ENCODE results near the gene SLC51A. TPM values are rescaled to one million over a fixed set of nuclear protein-coding genes. Genes with fewer than 3 reads are reported as not detected.

Gene SLC51A
- total and polyA plus RNA-seq, 4 experiments from 2014 or later: 2.7 TPM; not detected in 3

DNA sequence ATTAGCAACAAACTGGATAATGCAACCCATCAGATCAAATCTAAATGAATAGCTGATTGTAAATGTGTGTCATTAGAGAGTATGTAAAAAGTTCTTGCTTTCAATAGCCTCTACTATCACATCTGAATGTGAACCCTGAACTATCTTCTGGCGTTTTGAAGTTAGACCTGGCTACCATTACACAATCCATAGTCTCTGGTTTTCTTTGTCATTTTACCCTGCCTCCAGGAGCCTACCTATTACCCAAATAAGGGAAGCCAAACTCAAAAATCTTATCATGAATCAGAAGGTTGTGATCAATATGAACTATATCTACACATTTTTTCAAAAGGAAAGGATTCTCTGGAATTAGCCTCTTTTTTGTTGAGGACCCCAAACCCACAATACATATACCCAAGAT, 39.4 kb downstream of the SLC51A start:
- DNase-seq: no peak
- Mint-ChIP-seq H3K36me3 (peaks cover 13 to 44% of the 10 kb centered on the region in 2 donors), H3K27ac (peak overlapping the region in 4 of 7 donors; percentile 23 to 72 (median 69)), H3K4me3 (peak overlapping the region in 1 of 8 donors; percentile 36), H3K9me3 (no peaks in the 10 kb centered on the region), H3K4me1 (peaks cover 4 to 15% (median 9%) of the 10 kb centered on the region in 4 donors), H3K27me3 (no peaks in the 10 kb centered on the region)
- intact Hi-C loops (cut with micrococcal nuclease): no loop called here
- Histone ChIP-seq H3K4me3 (ENCODE audit: low read length in 2 of 2) (no peak overlapping the region), H3K27ac (ENCODE audit: low read depth, low read length) (no peak overlapping the region), H3K4me1 (ENCODE audit: insufficient read depth, low read length) (no peaks in the 10 kb centered on the region), H3K27me3 (ENCODE audit: insufficient read depth, low read length) (no peaks in the 10 kb centered on the region), H3K9me3 (ENCODE audit: control insufficient read depth in 1 of 2, low read length in 2 of 2) (no peaks in the 10 kb centered on the region), H3K36me3 (ENCODE audit: insufficient read depth, low read length) (peaks cover 31% of the 10 kb centered on the region)
- CTCF ChIA-PET (ENCODE audit: partially characterized antibody): interaction anchor here (0.7 to 9.8 kb wide), 4 partner anchors 218 to 273 kb away, joined by 3 to 113 read pairs (median 4); no protein-coding TSS in a partner anchor
- POLR2A ChIA-PET (ENCODE audit: partially characterized antibody): no interaction called here

DNA sequence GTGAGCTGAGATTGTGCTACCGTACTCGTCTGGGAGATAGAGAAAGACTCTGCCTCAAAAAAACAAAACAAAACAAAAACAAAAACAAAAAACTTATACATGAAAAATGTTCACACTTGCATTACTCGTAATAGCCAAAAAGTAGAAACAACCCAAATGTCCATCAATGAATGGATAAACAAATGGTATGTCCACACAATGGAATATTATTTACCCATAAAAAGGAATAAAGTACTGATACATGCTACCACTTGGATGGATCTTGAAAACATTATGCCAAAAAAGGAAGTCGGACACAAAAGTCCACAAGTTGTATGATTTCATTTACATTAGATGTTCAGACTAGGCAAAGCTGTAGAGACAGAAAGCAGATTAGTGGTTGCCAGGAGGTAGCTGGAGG, 44.5 kb downstream of the SLC51A start:
- H3K27ac ChIP-seq (ENCODE audit: low read depth, low read length): no peak overlapping the region
- peak overlapping the region in 2 of 7 donors; percentile 8 to 38 for H3K27ac Mint-ChIP-seq
- no peak for DNase-seq
- H3K36me3 ChIP-seq (ENCODE audit: insufficient read depth, low read length): peaks cover 26% of the 10 kb centered on the region
- H3K27me3 ChIP-seq (ENCODE audit: insufficient read depth, low read length): no peaks in the 10 kb centered on the region
- H3K4me3 Mint-ChIP-seq: no peak overlapping the region
- no peak overlapping the region for H3K4me3 ChIP-seq (ENCODE audit: low read length in 2 of 2)
- H3K9me3 ChIP-seq (ENCODE audit: control insufficient read depth in 1 of 2, low read length in 2 of 2): no peaks in the 10 kb centered on the region
- POLR2A ChIA-PET (ENCODE audit: partially characterized antibody): no interaction called here
- no peaks in the 10 kb centered on the region for H3K27me3 Mint-ChIP-seq
- intact Hi-C loops (cut with micrococcal nuclease): no loop called here
- peaks cover 28 to 54% of the 10 kb centered on the region in 2 donors for H3K36me3 Mint-ChIP-seq
- peaks cover 5 to 13% (median 10%) of the 10 kb centered on the region in 4 donors for H3K4me1 Mint-ChIP-seq
- H3K9me3 Mint-ChIP-seq: no peaks in the 10 kb centered on the region
- CTCF ChIA-PET (ENCODE audit: partially characterized antibody): interaction anchor here (9.8 kb wide), 1 partner anchor 260 kb away, joined by 113 read pairs; no protein-coding TSS in a partner anchor
- H3K4me1 ChIP-seq (ENCODE audit: insufficient read depth, low read length): no peaks in the 10 kb centered on the region

DNA sequence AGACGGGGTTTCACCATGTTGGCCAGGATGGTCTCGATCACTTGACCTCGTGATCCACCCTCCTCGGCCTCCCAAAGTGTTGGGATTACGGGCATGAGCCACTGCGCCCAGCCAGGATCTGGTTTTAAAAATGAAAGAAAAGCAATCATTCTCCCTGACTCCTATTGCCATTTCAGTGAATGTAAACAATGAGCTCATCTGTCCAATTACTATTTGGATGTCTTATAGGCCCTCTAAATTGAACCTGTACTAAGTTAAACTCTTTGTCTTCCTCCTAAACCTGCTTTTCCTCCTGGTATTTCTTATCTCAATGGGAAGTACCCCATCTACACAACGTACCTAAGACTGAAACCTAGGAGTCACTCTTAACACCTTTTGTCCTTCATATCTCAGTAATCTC, 47.5 kb downstream of the SLC51A start:
- H3K4me1 Mint-ChIP-seq: peaks cover 5 to 17% (median 12%) of the 10 kb centered on the region in 4 donors
- H3K27ac Mint-ChIP-seq: peak overlapping the region in 3 of 7 donors; percentile 8 to 69 (median 57)
- peaks cover 20% of the 10 kb centered on the region for H3K36me3 ChIP-seq (ENCODE audit: insufficient read depth, low read length)
- no peaks in the 10 kb centered on the region for H3K27me3 Mint-ChIP-seq
- no peak overlapping the region for H3K27ac ChIP-seq (ENCODE audit: low read depth, low read length)
- no peaks in the 10 kb centered on the region for H3K27me3 ChIP-seq (ENCODE audit: insufficient read depth, low read length)
- H3K4me1 ChIP-seq (ENCODE audit: insufficient read depth, low read length): no peaks in the 10 kb centered on the region
- no peak overlapping the region for H3K4me3 Mint-ChIP-seq
- ChIA-PET CTCF (ENCODE audit: partially characterized antibody) (interaction anchor here (1.1 to 2.3 kb wide), 2 partner anchors 9 to 96 kb away, joined by 3 to 6 read pairs; no protein-coding TSS in a partner anchor), POLR2A (ENCODE audit: partially characterized antibody) (interaction anchor here (0.6 kb wide), 1 partner anchor 15 kb away, joined by 3 read pairs; no protein-coding TSS in a partner anchor)
- H3K36me3 Mint-ChIP-seq: peaks cover 26 to 48% of the 10 kb centered on the region in 2 donors
- no peaks in the 10 kb centered on the region for H3K9me3 Mint-ChIP-seq
- DNase-seq: no peak
- no peaks in the 10 kb centered on the region for H3K9me3 ChIP-seq (ENCODE audit: control insufficient read depth in 1 of 2, low read length in 2 of 2)
- no peak overlapping the region for H3K4me3 ChIP-seq (ENCODE audit: low read length in 2 of 2)
- intact Hi-C loops (cut with micrococcal nuclease): no loop called here

DNA sequence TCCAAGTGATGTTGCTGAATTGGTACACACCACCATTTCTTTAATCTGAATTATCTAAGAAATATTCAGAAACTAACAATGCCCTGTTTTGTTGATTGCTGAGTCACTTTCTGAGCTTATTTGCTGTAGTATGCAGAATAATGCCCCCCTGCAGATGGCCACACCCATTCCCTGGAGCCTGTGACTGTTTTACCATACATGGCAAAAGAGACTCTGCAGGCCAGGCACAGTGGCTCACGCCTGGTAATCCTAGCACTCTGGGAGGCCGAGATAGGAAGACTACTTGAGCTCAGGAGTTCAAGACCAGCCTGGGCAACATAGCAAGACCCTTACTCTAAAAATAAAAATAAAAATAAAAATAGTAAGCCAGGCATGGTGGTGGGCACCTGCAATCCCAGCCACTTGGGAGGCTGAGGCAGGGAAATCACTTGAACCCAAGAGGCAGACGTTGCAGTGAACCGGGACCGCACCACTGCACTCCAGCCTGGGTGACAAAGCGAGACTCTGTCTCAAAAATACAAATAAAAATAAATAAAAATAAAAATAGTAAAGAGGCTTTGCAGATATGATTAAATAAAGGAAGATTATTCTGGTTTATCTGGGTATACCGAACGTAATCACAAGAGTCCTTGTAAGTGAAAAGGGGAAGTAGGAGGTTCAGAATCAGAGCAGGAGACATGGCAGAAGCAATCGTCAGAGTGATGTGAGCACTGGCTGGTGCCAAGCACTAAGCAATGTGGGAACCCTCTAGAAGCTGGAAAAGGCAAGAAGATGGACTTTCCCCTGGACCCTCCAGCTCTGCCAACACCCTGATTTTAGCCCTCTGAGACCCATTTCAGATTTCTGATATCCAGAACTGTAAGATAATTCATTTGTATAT, 52.2 kb downstream of the SLC51A start:
- H3K27me3 Mint-ChIP-seq: no peaks in the 10 kb centered on the region
- intact Hi-C loops (cut with micrococcal nuclease): no loop called here
- ChIA-PET POLR2A (ENCODE audit: partially characterized antibody) (interaction anchor here (0.6 kb wide), 1 partner anchor 91 kb away, joined by 3 read pairs; no protein-coding TSS in a partner anchor), CTCF (ENCODE audit: partially characterized antibody) (interaction anchor here (0.8 kb wide), 1 partner anchor 213 kb away, joined by 3 read pairs; no protein-coding TSS in a partner anchor)
- Histone ChIP-seq H3K9me3 (ENCODE audit: control insufficient read depth in 1 of 2, low read length in 2 of 2) (no peaks in the 10 kb centered on the region), H3K4me1 (ENCODE audit: insufficient read depth, low read length) (peaks cover 10% of the 10 kb centered on the region), H3K27ac (ENCODE audit: low read depth, low read length) (no peak overlapping the region), H3K4me3 (ENCODE audit: low read length in 2 of 2) (no peak overlapping the region), H3K27me3 (ENCODE audit: insufficient read depth, low read length) (no peaks in the 10 kb centered on the region), H3K36me3 (ENCODE audit: insufficient read depth, low read length) (peaks cover 27% of the 10 kb centered on the region)
- DNase-seq: no peak
- H3K27ac Mint-ChIP-seq: peak overlapping the region in 5 of 7 donors; percentile 10 to 55 (median 30)
- H3K4me3 Mint-ChIP-seq: no peak overlapping the region
- peaks cover 19 to 35% (median 22%) of the 10 kb centered on the region in 4 donors for H3K4me1 Mint-ChIP-seq
- no peaks in the 10 kb centered on the region for H3K9me3 Mint-ChIP-seq
- H3K36me3 Mint-ChIP-seq: peaks cover 29 to 44% of the 10 kb centered on the region in 2 donors

DNA sequence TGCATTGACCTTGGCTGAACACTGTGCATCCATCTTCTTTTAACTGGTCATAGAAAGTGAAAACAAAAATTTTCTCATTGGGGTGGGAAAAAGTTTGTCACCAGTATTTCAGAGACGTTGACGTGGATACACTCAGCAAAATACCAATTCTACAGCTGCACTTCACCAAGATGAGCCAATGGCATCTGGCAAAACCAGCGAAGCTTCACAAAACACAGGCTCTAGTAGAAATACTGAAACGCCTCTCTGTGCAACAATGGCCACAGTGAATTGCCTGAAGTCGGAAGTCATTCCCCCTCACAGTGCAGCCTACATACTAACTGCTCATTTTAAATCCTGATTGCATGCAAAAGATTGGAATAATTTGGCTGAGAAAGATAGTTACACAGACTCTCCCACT, 54.2 kb downstream of the SLC51A start:
- no peak overlapping the region for H3K4me3 Mint-ChIP-seq
- intact Hi-C loops (cut with micrococcal nuclease): no loop called here
- H3K27ac Mint-ChIP-seq: peak overlapping the region in 4 of 7 donors; percentile 31 to 50 (median 39)
- no peak overlapping the region for H3K4me3 ChIP-seq (ENCODE audit: low read length in 2 of 2)
- ChIA-PET POLR2A (ENCODE audit: partially characterized antibody) (interaction anchor here (0.6 kb wide), 1 partner anchor 231 kb away, joined by 3 read pairs; no protein-coding TSS in a partner anchor), CTCF (ENCODE audit: partially characterized antibody) (no interaction called here)
- H3K36me3 Mint-ChIP-seq: peaks cover 27 to 39% of the 10 kb centered on the region in 2 donors
- H3K27ac ChIP-seq (ENCODE audit: low read depth, low read length): no peak overlapping the region
- H3K36me3 ChIP-seq (ENCODE audit: insufficient read depth, low read length): peaks cover 19% of the 10 kb centered on the region
- H3K9me3 Mint-ChIP-seq: no peaks in the 10 kb centered on the region
- no peaks in the 10 kb centered on the region for H3K9me3 ChIP-seq (ENCODE audit: control insufficient read depth in 1 of 2, low read length in 2 of 2)
- peaks cover 28% of the 10 kb centered on the region for H3K4me1 ChIP-seq (ENCODE audit: insufficient read depth, low read length)
- no peaks in the 10 kb centered on the region for H3K27me3 ChIP-seq (ENCODE audit: insufficient read depth, low read length)
- DNase-seq: no peak
- H3K4me1 Mint-ChIP-seq: peaks cover 23 to 46% (median 31%) of the 10 kb centered on the region in 4 donors
- H3K27me3 Mint-ChIP-seq: no peaks in the 10 kb centered on the region

DNA sequence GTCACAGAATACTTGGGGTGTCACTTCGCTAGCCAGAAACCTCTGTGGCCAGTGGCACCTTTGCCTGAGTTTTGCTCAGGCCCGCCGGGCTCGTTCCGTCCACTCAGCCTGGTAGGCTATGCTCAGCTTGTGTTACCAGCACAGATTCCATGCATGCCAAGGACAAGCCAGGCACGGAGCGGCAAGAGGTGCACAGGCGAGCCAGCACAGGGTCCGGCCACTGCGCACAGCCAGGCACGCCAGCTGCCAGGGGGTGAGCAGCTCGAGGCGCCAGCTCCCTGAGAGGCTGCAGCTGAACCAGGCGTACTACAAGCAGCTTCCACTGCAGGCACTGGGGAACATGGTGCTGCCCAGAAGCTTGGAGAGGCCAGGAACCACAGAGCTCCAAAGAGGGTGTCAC, 56.5 kb downstream of the SLC51A start:
- ChIA-PET CTCF (ENCODE audit: partially characterized antibody) (interaction anchor here (0.7 to 1.7 kb wide), 5 partner anchors 9 to 249 kb away, joined by 3 to 9 read pairs (median 6); no protein-coding TSS in a partner anchor), POLR2A (ENCODE audit: partially characterized antibody) (interaction anchor here (1.3 to 3.1 kb wide), 2 partner anchors 45 to 54 kb away, joined by 3 to 24 read pairs; partner anchors contain the start of gene DYNLT2B)
- no peaks in the 10 kb centered on the region for H3K27me3 Mint-ChIP-seq
- Histone ChIP-seq H3K27me3 (ENCODE audit: insufficient read depth, low read length) (no peaks in the 10 kb centered on the region), H3K4me1 (ENCODE audit: insufficient read depth, low read length) (peaks cover 28% of the 10 kb centered on the region), H3K27ac (ENCODE audit: low read depth, low read length) (peak overlapping the region; percentile 75), H3K4me3 (ENCODE audit: low read length in 2 of 2) (no peak overlapping the region), H3K9me3 (ENCODE audit: control insufficient read depth in 1 of 2, low read length in 2 of 2) (no peaks in the 10 kb centered on the region), H3K36me3 (ENCODE audit: insufficient read depth, low read length) (peaks cover 10% of the 10 kb centered on the region)
- DNase-seq: no peak
- no peak overlapping the region for H3K4me3 Mint-ChIP-seq
- no peaks in the 10 kb centered on the region for H3K9me3 Mint-ChIP-seq
- H3K4me1 Mint-ChIP-seq: peaks cover 22 to 52% (median 32%) of the 10 kb centered on the region in 4 donors
- H3K36me3 Mint-ChIP-seq: peaks cover 26 to 34% of the 10 kb centered on the region in 2 donors
- intact Hi-C loops (cut with micrococcal nuclease): no loop called here
- peak overlapping the region; percentile 57 to 98 (median 89) for H3K27ac Mint-ChIP-seq

Measured in CD4-positive, alpha-beta memory T cell (primary cell).